ENCODE results near the gene NTRK3. TPM values are rescaled to one million over a fixed set of nuclear protein-coding genes. Genes with fewer than 3 reads are reported as not detected.

NTRK3 gene
- total and polyA plus RNA-seq, 4 donors: 0.21 to 2.9 (median 0.32) TPM

GRCh38 chr15:87896936-87897335 is 359.6 kb downstream of the NTRK3 start:
- DNase-seq (ENCODE audit: low spot score): no peak
- no peaks in the 10 kb centered on the region for H3K4me1 ChIP-seq (ENCODE audit: control insufficient read depth in 4 of 4, insufficient read depth in 4 of 4, low read length in 3 of 4)
- peaks cover 0 to 5% (median 0%) of the 10 kb centered on the region in 4 donors for H3K27me3 ChIP-seq (ENCODE audit: control insufficient read depth in 4 of 4, insufficient read depth in 4 of 4, low read length in 3 of 4)
- H3K27ac ChIP-seq (ENCODE audit: low read depth in 1 of 2, low read length in 2 of 2): no peak overlapping the region
- 58% methylated on average over 4 of the region's 4 CpGs for WGBS
- no peaks in the 10 kb centered on the region for H3K9me3 ChIP-seq (ENCODE audit: control insufficient read depth in 4 of 4, low read length in 3 of 4)
- no peak overlapping the region for H3K4me3 ChIP-seq (ENCODE audit: low read depth in 1 of 3, low read length in 3 of 3)
- H3K36me3 ChIP-seq (ENCODE audit: control insufficient read depth in 4 of 4, insufficient read depth in 3 of 4, low read depth in 1 of 4, low read length in 3 of 4): no peaks in the 10 kb centered on the region
- TF ChIP-seq EGR1 (IDR thresholded peaks at IDR 0.05; ENCODE audit: low read depth in 2 of 2) (no peak), GABPA (IDR thresholded peaks at IDR 0.05 in 1 of 2, conservative IDR thresholded peaks at IDR 0.05 in 1 of 2) (no peak), HNF4A (conservative IDR thresholded peaks at IDR 0.05) (no peak), RXRA (IDR thresholded peaks at IDR 0.05) (no peak), FOXA1 (IDR thresholded peaks at IDR 0.05) (no peak), YY1 (IDR thresholded peaks at IDR 0.05) (no peak), HNF4G (IDR thresholded peaks at IDR 0.05) (no peak), FOXA2 (IDR thresholded peaks at IDR 0.05) (no peak), MAX (IDR thresholded peaks at IDR 0.05) (no peak), ZBTB33 (IDR thresholded peaks at IDR 0.05) (no peak), TAF1 (conservative IDR thresholded peaks at IDR 0.05) (no peak), RAD21 (IDR thresholded peaks at IDR 0.05) (no peak), SP1 (IDR thresholded peaks at IDR 0.05) (no peak)
- TF ChIP-seq, protein P1, sequence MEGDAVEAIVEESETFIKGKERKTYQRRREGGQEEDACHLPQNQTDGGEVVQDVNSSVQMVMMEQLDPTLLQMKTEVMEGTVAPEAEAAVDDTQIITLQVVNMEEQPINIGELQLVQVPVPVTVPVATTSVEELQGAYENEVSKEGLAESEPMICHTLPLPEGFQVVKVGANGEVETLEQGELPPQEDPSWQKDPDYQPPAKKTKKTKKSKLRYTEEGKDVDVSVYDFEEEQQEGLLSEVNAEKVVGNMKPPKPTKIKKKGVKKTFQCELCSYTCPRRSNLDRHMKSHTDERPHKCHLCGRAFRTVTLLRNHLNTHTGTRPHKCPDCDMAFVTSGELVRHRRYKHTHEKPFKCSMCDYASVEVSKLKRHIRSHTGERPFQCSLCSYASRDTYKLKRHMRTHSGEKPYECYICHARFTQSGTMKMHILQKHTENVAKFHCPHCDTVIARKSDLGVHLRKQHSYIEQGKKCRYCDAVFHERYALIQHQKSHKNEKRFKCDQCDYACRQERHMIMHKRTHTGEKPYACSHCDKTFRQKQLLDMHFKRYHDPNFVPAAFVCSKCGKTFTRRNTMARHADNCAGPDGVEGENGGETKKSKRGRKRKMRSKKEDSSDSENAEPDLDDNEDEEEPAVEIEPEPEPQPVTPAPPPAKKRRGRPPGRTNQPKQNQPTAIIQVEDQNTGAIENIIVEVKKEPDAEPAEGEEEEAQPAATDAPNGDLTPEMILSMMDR (IDR thresholded peaks at IDR 0.05; ENCODE audit: low read depth, low read length, missing input control): no peak
- TF ChIP-seq, protein P2, sequence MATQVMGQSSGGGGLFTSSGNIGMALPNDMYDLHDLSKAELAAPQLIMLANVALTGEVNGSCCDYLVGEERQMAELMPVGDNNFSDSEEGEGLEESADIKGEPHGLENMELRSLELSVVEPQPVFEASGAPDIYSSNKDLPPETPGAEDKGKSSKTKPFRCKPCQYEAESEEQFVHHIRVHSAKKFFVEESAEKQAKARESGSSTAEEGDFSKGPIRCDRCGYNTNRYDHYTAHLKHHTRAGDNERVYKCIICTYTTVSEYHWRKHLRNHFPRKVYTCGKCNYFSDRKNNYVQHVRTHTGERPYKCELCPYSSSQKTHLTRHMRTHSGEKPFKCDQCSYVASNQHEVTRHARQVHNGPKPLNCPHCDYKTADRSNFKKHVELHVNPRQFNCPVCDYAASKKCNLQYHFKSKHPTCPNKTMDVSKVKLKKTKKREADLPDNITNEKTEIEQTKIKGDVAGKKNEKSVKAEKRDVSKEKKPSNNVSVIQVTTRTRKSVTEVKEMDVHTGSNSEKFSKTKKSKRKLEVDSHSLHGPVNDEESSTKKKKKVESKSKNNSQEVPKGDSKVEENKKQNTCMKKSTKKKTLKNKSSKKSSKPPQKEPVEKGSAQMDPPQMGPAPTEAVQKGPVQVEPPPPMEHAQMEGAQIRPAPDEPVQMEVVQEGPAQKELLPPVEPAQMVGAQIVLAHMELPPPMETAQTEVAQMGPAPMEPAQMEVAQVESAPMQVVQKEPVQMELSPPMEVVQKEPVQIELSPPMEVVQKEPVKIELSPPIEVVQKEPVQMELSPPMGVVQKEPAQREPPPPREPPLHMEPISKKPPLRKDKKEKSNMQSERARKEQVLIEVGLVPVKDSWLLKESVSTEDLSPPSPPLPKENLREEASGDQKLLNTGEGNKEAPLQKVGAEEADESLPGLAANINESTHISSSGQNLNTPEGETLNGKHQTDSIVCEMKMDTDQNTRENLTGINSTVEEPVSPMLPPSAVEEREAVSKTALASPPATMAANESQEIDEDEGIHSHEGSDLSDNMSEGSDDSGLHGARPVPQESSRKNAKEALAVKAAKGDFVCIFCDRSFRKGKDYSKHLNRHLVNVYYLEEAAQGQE (IDR thresholded peaks at IDR 0.05): no peak
- TF ChIP-seq, protein P3, sequence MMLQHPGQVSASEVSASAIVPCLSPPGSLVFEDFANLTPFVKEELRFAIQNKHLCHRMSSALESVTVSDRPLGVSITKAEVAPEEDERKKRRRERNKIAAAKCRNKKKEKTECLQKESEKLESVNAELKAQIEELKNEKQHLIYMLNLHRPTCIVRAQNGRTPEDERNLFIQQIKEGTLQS (IDR thresholded peaks at IDR 0.05): no peak
- no peak overlapping the region for H3K9ac ChIP-seq (ENCODE audit: low read depth in 1 of 2, low read length in 2 of 2)

- 48% methylated on average over 1 of the region's 1 CpG for WGBS
Measured at GRCh38 chr15:87887177-87887576, 369.4 kb downstream of the NTRK3 start.

More at GRCh38 chr15:87887177-87887576, 369.4 kb downstream of the NTRK3 start:
- Histone ChIP-seq H3K27me3 (ENCODE audit: control insufficient read depth in 4 of 4, insufficient read depth in 4 of 4, low read length in 3 of 4) (no peaks in the 10 kb centered on the region), H3K4me1 (ENCODE audit: control insufficient read depth in 4 of 4, insufficient read depth in 4 of 4, low read length in 3 of 4) (no peaks in the 10 kb centered on the region), H3K27ac (ENCODE audit: low read depth in 1 of 2, low read length in 2 of 2) (no peak overlapping the region), H3K9ac (ENCODE audit: low read depth in 1 of 2, low read length in 2 of 2) (no peak overlapping the region), H3K4me3 (ENCODE audit: low read depth in 1 of 3, low read length in 3 of 3) (no peak overlapping the region), H3K9me3 (ENCODE audit: control insufficient read depth in 4 of 4, low read length in 3 of 4) (peaks cover 0 to 4% (median 1%) of the 10 kb centered on the region in 4 donors), H3K36me3 (ENCODE audit: control insufficient read depth in 4 of 4, insufficient read depth in 3 of 4, low read depth in 1 of 4, low read length in 3 of 4) (no peaks in the 10 kb centered on the region)
- DNase-seq (ENCODE audit: low spot score): no peak
- TF ChIP-seq TAF1 (conservative IDR thresholded peaks at IDR 0.05): no peak
- TF ChIP-seq RXRA (IDR thresholded peaks at IDR 0.05): no peak
- no peak for TF ChIP-seq HNF4A (conservative IDR thresholded peaks at IDR 0.05)
- no peak for TF ChIP-seq SP1 (IDR thresholded peaks at IDR 0.05)
- TF ChIP-seq, protein P1 (IDR thresholded peaks at IDR 0.05; ENCODE audit: low read depth, low read length, missing input control): no peak
- TF ChIP-seq MAX (IDR thresholded peaks at IDR 0.05): no peak
- no peak for TF ChIP-seq ZBTB33 (IDR thresholded peaks at IDR 0.05)
- no peak for TF ChIP-seq FOXA2 (IDR thresholded peaks at IDR 0.05)
- no peak for TF ChIP-seq JUND (IDR thresholded peaks at IDR 0.05)
- TF ChIP-seq YY1 (IDR thresholded peaks at IDR 0.05): no peak
- no peak for TF ChIP-seq NR2F2 (IDR thresholded peaks at IDR 0.05)
- TF ChIP-seq FOXA1 (IDR thresholded peaks at IDR 0.05): no peak
- TF ChIP-seq, protein P3 (IDR thresholded peaks at IDR 0.05): no peak
- no peak for TF ChIP-seq GABPA (IDR thresholded peaks at IDR 0.05 in 1 of 2, conservative IDR thresholded peaks at IDR 0.05 in 1 of 2)
- no peak for TF ChIP-seq EGR1 (IDR thresholded peaks at IDR 0.05; ENCODE audit: low read depth in 2 of 2)
- no peak for TF ChIP-seq RAD21 (IDR thresholded peaks at IDR 0.05)
